ENCODE results near the gene METTL26. TPM values are rescaled to one million over a fixed set of nuclear protein-coding genes. Genes with fewer than 3 reads are reported as not detected.
A peak's percentile ranks its signal among the peaks of the same experiment; 100 is the strongest.

Gene METTL26
- total RNA-seq, 4 donors from 2014 or later = 75.7 to 155 (median 111) TPM

- DNase-seq (ENCODE audit: low spot score) = no peak
- TF ChIP-seq, protein P1, sequence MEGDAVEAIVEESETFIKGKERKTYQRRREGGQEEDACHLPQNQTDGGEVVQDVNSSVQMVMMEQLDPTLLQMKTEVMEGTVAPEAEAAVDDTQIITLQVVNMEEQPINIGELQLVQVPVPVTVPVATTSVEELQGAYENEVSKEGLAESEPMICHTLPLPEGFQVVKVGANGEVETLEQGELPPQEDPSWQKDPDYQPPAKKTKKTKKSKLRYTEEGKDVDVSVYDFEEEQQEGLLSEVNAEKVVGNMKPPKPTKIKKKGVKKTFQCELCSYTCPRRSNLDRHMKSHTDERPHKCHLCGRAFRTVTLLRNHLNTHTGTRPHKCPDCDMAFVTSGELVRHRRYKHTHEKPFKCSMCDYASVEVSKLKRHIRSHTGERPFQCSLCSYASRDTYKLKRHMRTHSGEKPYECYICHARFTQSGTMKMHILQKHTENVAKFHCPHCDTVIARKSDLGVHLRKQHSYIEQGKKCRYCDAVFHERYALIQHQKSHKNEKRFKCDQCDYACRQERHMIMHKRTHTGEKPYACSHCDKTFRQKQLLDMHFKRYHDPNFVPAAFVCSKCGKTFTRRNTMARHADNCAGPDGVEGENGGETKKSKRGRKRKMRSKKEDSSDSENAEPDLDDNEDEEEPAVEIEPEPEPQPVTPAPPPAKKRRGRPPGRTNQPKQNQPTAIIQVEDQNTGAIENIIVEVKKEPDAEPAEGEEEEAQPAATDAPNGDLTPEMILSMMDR (IDR thresholded peaks at IDR 0.05) = no peak
- ATAC-seq (ENCODE audit: low FRiP score) = no peak
These were observed 16.5 kb downstream of the METTL26 start for GRCh38 chr16:619476-620100.

DNA sequence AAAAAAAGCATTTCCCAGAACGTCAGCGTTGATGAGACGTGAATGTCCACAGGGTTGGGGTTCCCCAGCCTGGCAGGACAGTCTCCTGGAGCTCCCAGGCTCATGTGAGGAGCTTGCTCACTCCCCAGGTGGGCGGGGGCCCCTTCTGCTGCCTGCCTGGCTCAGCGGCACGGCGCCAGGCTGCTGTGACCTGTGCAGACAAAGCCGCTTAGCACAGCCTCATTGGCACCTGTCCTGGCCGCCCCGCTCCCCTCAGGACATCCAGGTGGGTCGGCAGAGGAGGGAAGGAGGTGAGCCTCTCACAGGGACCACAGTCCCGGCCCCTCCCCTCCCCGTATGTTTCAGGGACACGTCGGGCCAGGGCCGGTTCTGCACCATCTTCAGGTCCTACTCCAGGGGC lies 18.2 kb downstream of the METTL26 start:
- no peak for ATAC-seq (ENCODE audit: low FRiP score)
- no peak for DNase-seq (ENCODE audit: low spot score)
- TF ChIP-seq, protein P1 (IDR thresholded peaks at IDR 0.05) = no peak

DNA sequence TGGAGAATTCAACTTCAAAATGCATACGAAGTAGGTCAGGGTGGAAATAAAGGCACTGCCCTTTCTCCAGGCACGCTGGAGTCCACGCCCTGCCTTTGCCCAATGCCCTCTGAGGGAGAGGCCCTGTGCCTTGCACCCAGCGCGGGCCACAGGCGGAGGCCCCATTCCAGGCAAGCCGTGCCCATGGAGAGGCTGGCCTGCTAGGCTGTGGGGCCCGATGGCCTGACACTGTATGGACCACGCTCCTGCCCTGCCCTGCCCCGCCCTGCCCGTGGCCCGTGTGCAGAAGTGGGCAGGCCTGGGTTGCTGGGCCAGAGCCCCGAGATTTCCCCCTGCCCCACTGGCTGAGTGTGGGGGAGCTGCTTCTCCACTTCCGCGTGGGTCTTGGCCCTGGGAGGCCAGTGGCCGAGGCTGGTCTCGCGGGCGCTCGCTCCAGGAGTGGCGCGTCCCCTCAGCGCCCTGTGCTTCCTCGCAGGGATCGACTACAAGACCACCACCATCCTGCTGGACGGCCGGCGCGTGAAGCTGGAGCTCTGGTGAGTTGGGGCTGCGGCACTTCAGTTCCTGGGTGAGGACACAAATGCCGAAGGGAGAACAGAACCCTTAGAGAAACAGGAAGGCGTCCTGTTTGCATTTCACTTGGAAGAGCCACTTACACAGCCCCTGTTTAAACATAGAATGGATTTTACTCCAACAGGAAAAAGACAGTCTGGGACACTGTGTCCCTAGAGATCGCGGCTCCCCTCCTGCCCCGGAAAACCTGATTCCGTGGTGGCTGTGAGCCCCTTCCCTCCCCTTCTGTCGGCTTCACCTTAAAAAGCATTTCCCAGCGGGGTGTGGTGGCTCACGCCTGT lies 19.1 kb downstream of the METTL26 start:
- no peak for ATAC-seq (ENCODE audit: low FRiP score)
- TF ChIP-seq, protein P1 (IDR thresholded peaks at IDR 0.05) = no peak

GRCh38 chr16:615122-615521 lies 21.0 kb downstream of the METTL26 start:
- TF ChIP-seq, protein P1 (IDR thresholded peaks at IDR 0.05) = no peak

More for the DNA sequence above, 19.1 kb downstream of the METTL26 start:
- no peak for DNase-seq (ENCODE audit: low spot score)

DNA sequence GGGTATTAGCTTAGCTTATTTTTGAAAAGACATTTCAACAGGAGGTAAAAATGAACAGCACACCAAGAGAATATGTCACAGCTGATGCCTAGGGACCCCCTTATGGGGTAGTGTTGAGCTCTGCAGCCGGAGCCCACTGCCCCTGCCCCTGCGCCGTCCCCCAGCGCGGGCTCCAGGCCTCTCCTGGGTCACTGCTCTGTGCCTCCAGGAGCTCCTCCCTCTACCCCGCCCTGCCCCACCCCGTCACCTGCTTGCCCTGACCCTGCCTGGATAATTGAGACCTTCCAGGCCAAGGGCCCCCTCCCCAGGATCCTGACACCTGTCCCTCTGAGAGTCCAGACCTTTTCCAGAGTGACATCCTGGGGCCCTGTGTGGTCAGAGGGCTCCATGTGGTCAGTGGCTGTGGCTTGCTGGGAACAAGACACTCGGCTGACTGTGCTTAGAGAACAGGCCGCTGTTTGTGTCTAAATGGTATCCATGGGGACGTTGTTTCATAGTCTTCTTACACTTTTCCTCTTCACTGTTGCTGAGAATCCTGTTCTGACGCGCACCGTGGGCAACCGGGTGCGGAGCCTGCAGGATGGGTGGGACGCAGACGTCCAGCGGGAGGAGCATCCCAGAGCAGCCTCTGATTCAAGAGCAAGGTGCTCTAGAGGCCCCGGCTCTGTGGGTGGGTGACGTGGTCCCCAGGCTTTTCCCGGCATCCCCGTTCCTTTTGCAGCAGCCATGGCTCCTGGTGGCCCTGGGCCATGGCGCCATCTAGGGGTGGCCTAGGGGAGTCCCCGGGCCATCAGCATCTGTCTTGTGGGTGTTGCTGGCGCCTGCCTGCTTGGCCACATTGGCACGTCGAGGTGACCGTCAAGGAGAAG lies 25.4 kb downstream of the METTL26 start:
- DNase-seq (ENCODE audit: low spot score) (no peak), ATAC-seq (ENCODE audit: low FRiP score) (peak; percentile 19)

More at GRCh38 chr16:615122-615521, 21.0 kb downstream of the METTL26 start:
- no peak for DNase-seq (ENCODE audit: low spot score)
- no peak for ATAC-seq (ENCODE audit: low FRiP score)

GRCh38 chr16:609984-610383 lies 26.1 kb downstream of the METTL26 start:
- ATAC-seq (ENCODE audit: low FRiP score) (no peak), DNase-seq (ENCODE audit: low spot score) (no peak)
- TF ChIP-seq, protein P1 (IDR thresholded peaks at IDR 0.05) = no peak

More for the DNA sequence above, 25.4 kb downstream of the METTL26 start:
- TF ChIP-seq, protein P1 (IDR thresholded peaks at IDR 0.05) = no peak

Data from omental fat pad (tissue), 4 donors.